ENCODE data around the gene PRSS33. TPM values are rescaled to one million over a fixed set of nuclear protein-coding genes. Genes with fewer than 3 reads are reported as not detected.

The PRSS33 gene
- total RNA-seq, 1 donor from 2014 or later, result 15.4 TPM

- H3K27ac ChIP-seq, result no peak overlapping the region
- H3K4me1 ChIP-seq, result peaks cover 0 to 8% of the 10 kb centered on the region in 2 donors
- H3K4me3 ChIP-seq, result no peak overlapping the region
- no peaks in the 10 kb centered on the region for H3K27me3 ChIP-seq
- no peaks in the 10 kb centered on the region for H3K36me3 ChIP-seq
- H3K9me3 ChIP-seq, result no peaks in the 10 kb centered on the region
- intact Hi-C loops (cut with DNase I), result no loop called here
- no peak for DNase-seq (ENCODE audit: low spot score in 2 of 2)
- no peak for TF ChIP-seq CTCF (IDR thresholded peaks at IDR 0.05)
These were observed 43.8 kb upstream of the PRSS33 start for GRCh38 chr16:2831203-2831602.

GRCh38 chr16:2830355-2830695 lies 43.0 kb upstream of the PRSS33 start:
- H3K4me3 ChIP-seq, result no peak overlapping the region
- intact Hi-C loops (cut with DNase I), result no loop called here
- no peak for TF ChIP-seq CTCF (IDR thresholded peaks at IDR 0.05)
- no peaks in the 10 kb centered on the region for H3K27me3 ChIP-seq
- no peak overlapping the region for H3K27ac ChIP-seq
- DNase-seq (ENCODE audit: low spot score in 2 of 2), result no peak
- no peaks in the 10 kb centered on the region for H3K9me3 ChIP-seq
- H3K36me3 ChIP-seq, result no peaks in the 10 kb centered on the region
- H3K4me1 ChIP-seq, result peaks cover 0 to under 1% of the 10 kb centered on the region in 2 donors

GRCh38 chr16:2829501-2830354 lies 42.4 kb upstream of the PRSS33 start, which contains the start of gene ZG16B:
Gene ZG16B (plus strand): TSS chr16:2830303. CDS start chr16:2830442, 139 bp downstream.
- Histone ChIP-seq H3K27ac (no peak within 1 kb of the TSS), H3K27me3 (no peaks in the 10 kb centered on the region), H3K36me3 (no peaks in the 10 kb centered on the region), H3K9me3 (no peaks in the 10 kb centered on the region), H3K4me1 (no peaks in the 10 kb centered on the region), H3K4me3 (no peak within 1 kb of the TSS)
- TF ChIP-seq CTCF (IDR thresholded peaks at IDR 0.05), result no peak
- DNase-seq (ENCODE audit: low spot score in 2 of 2), result no peak
- intact Hi-C loops (cut with DNase I), result no loop called here

- TF ChIP-seq CTCF (IDR thresholded peaks at IDR 0.05), result no peak
- H3K9me3 ChIP-seq, result no peaks in the 10 kb centered on the region
- no peaks in the 10 kb centered on the region for H3K27me3 ChIP-seq
- H3K4me3 ChIP-seq, result no peak overlapping the region
- no peaks in the 10 kb centered on the region for H3K4me1 ChIP-seq
- no peak overlapping the region for H3K27ac ChIP-seq
- intact Hi-C loops (cut with DNase I), result no loop called here
- DNase-seq (ENCODE audit: low spot score in 2 of 2), result no peak
- H3K36me3 ChIP-seq, result no peaks in the 10 kb centered on the region
These were observed 41.6 kb upstream of the PRSS33 start for GRCh38 chr16:2828876-2829430.

GRCh38 chr16:2828521-2828840 lies 41.1 kb upstream of the PRSS33 start:
- no peak for TF ChIP-seq CTCF (IDR thresholded peaks at IDR 0.05)
- no peak overlapping the region for H3K27ac ChIP-seq
- no peak overlapping the region for H3K4me3 ChIP-seq
- intact Hi-C loops (cut with DNase I), result no loop called here
- no peak for DNase-seq (ENCODE audit: low spot score in 2 of 2)
- H3K4me1 ChIP-seq, result no peaks in the 10 kb centered on the region
- no peaks in the 10 kb centered on the region for H3K36me3 ChIP-seq
- H3K27me3 ChIP-seq, result no peaks in the 10 kb centered on the region
- H3K9me3 ChIP-seq, result no peaks in the 10 kb centered on the region

Data from ascending aorta (tissue), 2 donors.